Choroid plexus epithelial cell (primary cell): ENCODE results near the gene HDAC9.

Experiments
- DNase-seq: peaks from one replicate; pipeline ENCODE4 v3.0.0-alpha.2; 2010; ENCODE audit warnings: low read depth
- H3K4me3 ChIP-seq: 2 replicates; pipeline ENCODE4 v1.5.1; 2011; ENCODE audit warnings: low read depth, mild to moderate bottlenecking, control low read depth, low read length, moderate library complexity
- TF ChIP-seq, protein P1 (sequence below): conservative IDR thresholded peaks from 2 replicates; pipeline ENCODE4 v1.5.1; 2011; ENCODE audit warnings: low read depth, mild to moderate bottlenecking, control low read depth, inconsistent platforms, low read length, moderate library complexity

Gene HDAC9

DNA sequence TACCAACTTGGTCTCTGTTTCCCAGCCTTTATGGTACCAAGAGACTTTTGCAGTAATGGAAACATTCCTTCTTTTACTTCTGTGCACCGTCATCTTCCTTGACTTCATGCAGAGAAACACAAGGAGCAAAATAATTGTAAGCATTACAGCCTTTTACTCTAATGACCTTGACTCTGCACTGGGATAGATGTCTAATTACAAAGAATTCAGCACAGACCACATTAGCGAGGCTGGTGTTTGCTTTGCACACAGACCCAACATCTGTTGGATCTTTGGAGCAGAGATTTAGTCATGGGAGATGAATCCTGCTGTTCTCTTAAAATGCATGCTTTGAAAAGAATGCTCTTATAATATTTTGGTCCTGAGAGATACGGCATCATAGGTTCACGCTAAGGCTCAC lies 360.2 kb downstream of the HDAC9 start:
- peak; percentile 89 for DNase-seq
- TF ChIP-seq, protein P1, sequence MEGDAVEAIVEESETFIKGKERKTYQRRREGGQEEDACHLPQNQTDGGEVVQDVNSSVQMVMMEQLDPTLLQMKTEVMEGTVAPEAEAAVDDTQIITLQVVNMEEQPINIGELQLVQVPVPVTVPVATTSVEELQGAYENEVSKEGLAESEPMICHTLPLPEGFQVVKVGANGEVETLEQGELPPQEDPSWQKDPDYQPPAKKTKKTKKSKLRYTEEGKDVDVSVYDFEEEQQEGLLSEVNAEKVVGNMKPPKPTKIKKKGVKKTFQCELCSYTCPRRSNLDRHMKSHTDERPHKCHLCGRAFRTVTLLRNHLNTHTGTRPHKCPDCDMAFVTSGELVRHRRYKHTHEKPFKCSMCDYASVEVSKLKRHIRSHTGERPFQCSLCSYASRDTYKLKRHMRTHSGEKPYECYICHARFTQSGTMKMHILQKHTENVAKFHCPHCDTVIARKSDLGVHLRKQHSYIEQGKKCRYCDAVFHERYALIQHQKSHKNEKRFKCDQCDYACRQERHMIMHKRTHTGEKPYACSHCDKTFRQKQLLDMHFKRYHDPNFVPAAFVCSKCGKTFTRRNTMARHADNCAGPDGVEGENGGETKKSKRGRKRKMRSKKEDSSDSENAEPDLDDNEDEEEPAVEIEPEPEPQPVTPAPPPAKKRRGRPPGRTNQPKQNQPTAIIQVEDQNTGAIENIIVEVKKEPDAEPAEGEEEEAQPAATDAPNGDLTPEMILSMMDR: no peak

DNA sequence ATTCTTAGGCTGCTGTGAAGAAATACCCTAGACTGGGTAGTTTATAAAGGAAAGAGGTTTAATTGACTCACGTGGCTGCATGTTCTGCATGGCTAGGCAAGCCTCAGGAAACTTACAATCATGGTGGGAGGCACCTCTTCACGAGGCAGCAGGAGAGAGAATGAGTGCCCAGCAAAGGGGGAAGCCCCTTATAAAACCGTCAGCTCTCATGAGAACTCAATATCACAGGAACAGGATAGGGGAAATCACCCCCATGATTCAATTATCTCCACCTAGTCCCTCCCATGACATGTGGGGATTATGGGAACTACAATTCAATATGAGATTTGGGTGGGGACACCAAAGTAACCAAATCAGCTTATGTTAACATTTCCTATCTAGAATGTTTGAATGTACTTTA lies 362.7 kb downstream of the HDAC9 start:
- no peak overlapping the region for H3K4me3 ChIP-seq
- DNase-seq: no peak
- TF ChIP-seq, protein P1: no peak

More for the DNA sequence above, 360.2 kb downstream of the HDAC9 start:
- H3K4me3 ChIP-seq: no peak overlapping the region

DNA sequence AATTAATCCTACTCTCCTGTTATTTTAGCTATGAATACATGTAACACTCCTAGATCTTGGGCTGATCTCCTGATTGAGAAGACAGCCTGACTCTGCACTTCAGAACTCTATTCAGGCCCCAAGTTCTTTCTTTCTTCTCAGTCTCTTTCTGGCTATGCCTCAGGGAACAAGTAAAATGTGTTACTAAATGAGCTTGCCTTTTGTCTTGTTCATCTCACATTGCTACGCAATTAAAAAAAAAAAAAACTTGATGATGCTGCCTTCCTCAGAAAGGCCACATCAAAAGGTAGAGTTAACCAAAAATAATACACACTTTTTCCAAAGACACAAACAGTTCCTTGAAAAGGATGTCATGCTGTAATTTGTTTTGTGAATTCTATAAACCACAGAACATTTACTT lies 363.8 kb downstream of the HDAC9 start:
- TF ChIP-seq, protein P1: no peak
- peak; percentile 80 for DNase-seq
- H3K4me3 ChIP-seq: no peak overlapping the region

DNA sequence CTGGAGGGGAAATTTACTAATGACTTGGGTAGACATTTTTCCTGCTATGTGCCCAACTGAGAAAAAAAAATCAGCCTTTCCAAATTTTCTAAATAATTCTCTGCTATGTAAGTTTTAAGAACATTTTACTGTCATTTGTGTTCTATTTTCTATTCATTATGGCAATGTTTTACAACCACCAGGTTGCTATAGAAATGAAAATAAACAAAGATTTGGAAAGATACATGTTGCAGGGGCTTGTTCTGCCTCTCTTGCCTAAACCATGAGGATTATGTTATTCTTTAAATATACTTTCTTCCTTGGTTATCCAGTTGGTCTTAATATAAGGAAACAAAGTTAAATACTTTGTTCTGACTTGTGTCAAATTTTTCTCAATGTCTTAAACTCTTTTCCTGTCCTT lies 364.7 kb downstream of the HDAC9 start:
- H3K4me3 ChIP-seq: no peak overlapping the region
- TF ChIP-seq, protein P1: no peak
- peak; percentile 53 for DNase-seq

DNA sequence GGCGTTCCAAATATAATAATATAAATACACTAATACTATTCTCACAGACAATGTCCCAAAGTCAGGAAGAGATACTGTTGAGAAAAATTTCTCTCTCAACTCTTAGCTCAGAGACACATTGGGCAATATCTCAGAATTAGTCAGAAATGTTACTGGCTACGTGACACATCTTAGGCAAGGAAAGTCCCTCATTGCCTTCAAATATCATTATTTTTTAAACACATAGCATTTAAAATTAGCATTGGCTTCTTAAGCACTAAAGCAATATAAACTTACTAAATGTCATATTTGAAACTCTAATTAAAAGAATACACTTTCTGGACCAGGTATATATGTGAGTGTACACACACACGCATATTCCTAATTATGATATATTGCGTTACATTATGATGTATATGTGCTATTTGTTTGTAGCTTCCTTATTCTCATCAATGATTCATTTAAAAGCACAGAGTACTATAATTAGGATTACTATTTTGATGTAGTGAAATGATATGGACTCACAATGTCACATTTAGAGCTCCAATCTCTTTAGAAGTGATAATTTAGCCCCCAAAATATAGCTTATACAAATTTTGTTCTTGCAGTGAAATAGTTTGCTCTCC lies 366.1 kb downstream of the HDAC9 start:
- TF ChIP-seq, protein P1: no peak
- no peak overlapping the region for H3K4me3 ChIP-seq
- DNase-seq: peak; percentile 89

DNA sequence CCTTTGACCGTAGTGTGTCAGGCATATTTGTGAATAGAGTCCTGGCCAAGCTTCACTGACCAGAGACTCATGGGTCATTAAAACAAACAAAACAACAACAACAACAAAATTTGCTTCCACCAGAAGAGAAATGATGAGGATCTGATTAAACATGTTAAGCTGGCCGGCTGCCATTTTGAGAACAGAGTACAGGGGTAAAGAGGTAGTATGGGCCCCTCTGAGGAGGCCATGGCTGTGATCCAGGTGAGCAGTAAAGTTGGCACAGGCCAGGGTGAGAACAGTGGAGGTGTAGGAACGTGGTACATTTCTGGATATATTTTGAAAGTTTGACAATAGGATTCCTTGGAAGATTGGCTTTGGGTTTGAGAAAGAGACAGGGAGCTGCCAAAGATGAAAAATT lies 369.4 kb downstream of the HDAC9 start:
- TF ChIP-seq, protein P1: no peak
- no peak overlapping the region for H3K4me3 ChIP-seq
- no peak for DNase-seq

DNA sequence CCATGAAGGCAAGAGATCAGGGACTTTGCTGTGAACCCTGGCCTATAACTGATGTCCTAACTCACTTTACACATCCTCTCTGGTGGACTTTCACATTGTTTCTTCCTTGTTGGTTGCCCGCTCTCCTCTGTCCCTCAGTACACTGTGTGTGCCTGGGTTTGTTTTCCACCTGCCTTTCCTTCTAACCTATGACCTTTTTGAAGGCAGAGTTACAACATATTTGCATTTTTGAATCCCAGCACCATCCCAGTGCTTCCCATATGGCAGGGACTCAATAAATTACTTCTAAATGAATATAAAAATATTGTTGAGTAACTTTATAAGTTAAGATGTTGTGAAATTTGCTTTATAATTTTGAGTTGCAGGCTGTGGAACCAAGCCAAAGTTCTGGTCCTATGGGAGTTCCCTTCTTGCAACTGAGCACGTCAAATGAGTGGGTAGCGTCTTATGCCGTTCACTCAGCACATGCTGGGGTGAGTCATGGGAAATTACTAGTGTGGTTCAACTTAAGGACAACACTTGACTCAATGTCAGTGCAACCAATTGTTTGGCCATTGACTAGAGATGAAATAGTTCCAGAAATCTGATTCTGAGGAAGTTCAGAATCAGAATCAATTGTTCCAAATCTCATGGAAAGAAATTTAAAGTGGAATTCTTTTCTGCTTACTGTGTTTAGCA lies 370.9 kb downstream of the HDAC9 start:
- DNase-seq: peak; percentile 100
- H3K4me3 ChIP-seq: no peak overlapping the region
- TF ChIP-seq, protein P1: no peak
